GM12878 (cell line): ENCODE measurements around the gene PCK2. TPM values are rescaled to one million over a fixed set of nuclear protein-coding genes. Genes with fewer than 3 reads are reported as not detected.

Source experiments
- ATAC-seq: fragments of 200-7000 bp; cut with Tn5 transposase; 3 replicates; pipeline ENCODE4 v1.9.1; 2020; ENCODE audit warnings: mild to moderate bottlenecking, moderate library complexity
- BruUV-seq: library from RNA; stranded (reverse); fragments of 400-500 nt; replicated peaks from 2 replicates; lab custom pipeline; 2021; lab: Mats Ljungman, UMichigan
- CTCF ChIA-PET: fragments of 300-600 bp; sonication (Branson Sonifier 250); formaldehyde crosslinking; extraction: SDS; loops from one replicate; lab custom pipeline; 2021; ENCODE audit warnings: inconsistent platforms; lab: Yijun Ruan, JAX
- POLR2A ChIA-PET: fragments of 350-600 bp; formaldehyde crosslinking; extraction: SDS; loops from one replicate; lab custom pipeline; 2021; ENCODE audit warnings: inconsistent platforms; lab: Charles Lee
- RAD21 ChIA-PET: fragments of 300-600 bp; sonication (Branson Sonifier 250); formaldehyde crosslinking; loops from one replicate; lab custom pipeline; 2023; ENCODE audit warnings: antibody characterized with exemption; ENCODE audit not compliant: unreplicated experiment; lab: Charles Lee
- SMC1A ChIA-PET: fragments of 300-600 bp; sonication (Branson Sonifier 250); formaldehyde crosslinking; loops from one replicate; lab custom pipeline; 2023; ENCODE audit not compliant: unreplicated experiment, uncharacterized antibody; lab: Charles Lee
- DNase-seq: peaks from one replicate; pipeline ENCODE4 v3.0.0-alpha.2; 2011; ENCODE audit warnings: low read depth, low spot score
- FAIRE-seq: peaks from 3 replicates; lab custom pipeline; 2011; peaks lifted over from hg19 to GRCh38; lab: Jason Lieb, UNC
- H2AFZ ChIP-seq: 2 replicates; pipeline ENCODE4 v1.6.0; 2011; ENCODE audit warnings: low read depth, low read length, control low read depth; ENCODE audit not compliant: control insufficient read depth
- H3K27ac ChIP-seq: 2 replicates; pipeline ENCODE4 v1.5.1; 2011; ENCODE audit warnings: control low read depth; ENCODE audit not compliant: control insufficient read depth, insufficient read depth
- H3K27me3 ChIP-seq, 2 experiments: replicated peaks in 1 of 2; 2 replicates each; pipeline versions ENCODE4 v1.6.0 to v1.6.1; 2011; ENCODE audit warnings: low read length in 1 of 2; ENCODE audit not compliant: control insufficient read depth in 2 of 2, insufficient read depth in 2 of 2
- H3K36me3 ChIP-seq, 2 experiments: 2 replicates each; pipeline ENCODE4 v1.5.1; 2011; ENCODE audit warnings: low read length in 1 of 2; ENCODE audit not compliant: control insufficient read depth in 2 of 2, insufficient read depth in 2 of 2
- H3K4me1 ChIP-seq: 2 replicates; pipeline ENCODE4 v1.6.1; 2011; ENCODE audit warnings: mild to moderate bottlenecking, low read length, moderate library complexity, mixed read lengths; ENCODE audit not compliant: control insufficient read depth, insufficient read depth
- H3K4me2 ChIP-seq: 2 replicates; pipeline ENCODE4 v1.6.0; 2011; ENCODE audit warnings: control low read depth; ENCODE audit not compliant: control insufficient read depth, insufficient read depth
- H3K4me3 ChIP-seq: fragments of 200-600 bp; sonication (generic); 2 replicates; pipeline ENCODE4 v1.5.1; 2016
- H3K79me2 ChIP-seq: 2 replicates; pipeline ENCODE4 v1.6.0; 2011; ENCODE audit warnings: low read length; ENCODE audit not compliant: control insufficient read depth, insufficient read depth
- H3K9ac ChIP-seq: 2 replicates; pipeline ENCODE4 v1.8.0; 2011; ENCODE audit warnings: low read length, control low read depth, mixed read lengths; ENCODE audit not compliant: control insufficient read depth, insufficient read depth
- H3K9me3 ChIP-seq: replicated peaks from 3 replicates; pipeline ENCODE4 v1.5.1; 2011; ENCODE audit warnings: mild to moderate bottlenecking, low read length; ENCODE audit not compliant: control insufficient read depth, insufficient read depth
- H4K20me1 ChIP-seq: 2 replicates; pipeline ENCODE4 v1.6.0; 2011; ENCODE audit not compliant: control insufficient read depth, insufficient read depth
- POLR2AphosphoS5 ChIP-seq: IDR thresholded peaks from 2 replicates; pipeline ENCODE4 v1.6.1; 2011; ENCODE audit warnings: mild to moderate bottlenecking, low read length, inconsistent platforms
- WGBS: methylation state at CpG from one replicate; pipeline ENCODE4 v1.1.6; 2016; ENCODE audit warnings: low lambda C conversion rate; ENCODE audit not compliant: insufficient replicate concordance, insufficient coverage; ENCODE audit errors: missing lambda C conversion rate; 5-methylcytosine and 5-hydroxymethylcytosine counted together
- in situ Hi-C: fragments of 300-500 bp; cut with MboI; formaldehyde crosslinking; loops from 9 replicates; pipeline ENCODE4 v1.14.3; 2018; ENCODE audit warnings: mixed read lengths
- intact Hi-C: fragments of 100-400 bp; cut with micrococcal nuclease; formaldehyde crosslinking; loops from one replicate; pipeline ENCODE4 v1.14.2; 2022; ENCODE audit not compliant: unreplicated experiment
- polyA plus RNA-seq, 11 experiments: library from polyadenylated mRNA; depleted of rRNA in 4 of 11; unstranded in 6 of 11; stranded (reverse) in 5 of 11; fragments of >200 nt; fragmentation: Nextera tagmentation in 4 of 11; fragmentation: Illumina TruSeq in 1 of 11; extraction: Ambion mirVana in 4 of 11; extraction: Trizol in 1 of 11; gene quantifications; 1 replicate in 1 of 11; 2 replicates in 10 of 11; pipeline versions ENCODE4 v1.2.1 to v1.2.3, GENCODE V29; 2011 to 2016; ENCODE audit warnings: inconsistent platforms in 2 of 11, missing spikeins in 2 of 11, low read depth in 1 of 11
- total RNA-seq, 4 experiments: library from RNA; depleted of rRNA in 3 of 4; stranded (reverse); fragments of >200 nt in 3 of 4; fragmentation: Illumina TruSeq in 1 of 4; extraction: Trizol in 1 of 4; gene quantifications; 2 replicates each; pipeline versions ENCODE4 v1.2.1 to v1.2.3, GENCODE V29; 2013 to 2021
- TF ChIP-seq, protein P1 (sequence below): IDR thresholded peaks from 2 replicates; pipeline ENCODE4 v1.6.1; 2011; ENCODE audit warnings: low read depth, low read length, improper control_type of control experiment, borderline replicate concordance

The PCK2 gene
- total and polyA plus RNA-seq, 10 of the 15 experiments (the other 5 are each of a cell fraction or from before 2014, with no cell fraction given), result 6.6 to 110 (median 44.6) TPM

- peak overlapping the region; percentile 98; the same call in 1 of the 2 replicates for H3K4me3 ChIP-seq
- no peaks in the 10 kb centered on the region for H4K20me1 ChIP-seq
- FAIRE-seq (no peak), DNase-seq (no peak), ATAC-seq (no peak)
- intact Hi-C loops, result loop anchor here (5.0 kb wide), 1 partner anchor 204 kb away; the partner anchor contains the start of genes DHRS1 and NOP9
- peak overlapping the region; percentile 30; the same call in 1 of the 2 replicates for H3K27ac ChIP-seq
- H3K79me2 ChIP-seq, result peaks cover 24% of the 10 kb centered on the region
- RAD21 ChIA-PET, result interaction anchor here (0.6 to 9.1 kb wide), 16 partner anchors 12 to 936 kb away, joined by 3 to 153 read pairs (median 9); partner anchors contain the start of genes DCAF11, IPO4, IRF9 and MDP1
- H3K27me3 ChIP-seq, result no peaks in the 10 kb centered on the region
- in situ Hi-C loops, result loop anchor here (5.0 kb wide), 2 partner anchors 36 to 116 kb away; no protein-coding TSS in a partner anchor
- H3K9me3 ChIP-seq, result no peaks in the 10 kb centered on the region
- 0 out of 2 replicates have a peak overlapping the region, but pooled peaks have one; percentile 100 for H3K9ac ChIP-seq
- H3K36me3 ChIP-seq, result peaks cover 0 to 2% of the 10 kb centered on the region in 2 experiments; a peak in 2 of 4 replicates
- H3K4me2 ChIP-seq, result peak overlapping the region; percentile 64
- 84% methylated on average over 18 of the region's 19 CpGs for WGBS
- H2AFZ ChIP-seq, result no peak overlapping the region; the same call in 1 of the 2 replicates
- SMC1A ChIA-PET, result interaction anchor here (1.0 to 9.2 kb wide), 10 partner anchors 13 to 150 kb away, joined by 3 to 195 read pairs (median 24); partner anchors contain the start of genes DCAF11, IRF9, NRL and PSME2
- CTCF ChIA-PET, result interaction anchor here (0.9 to 11.2 kb wide), 20 partner anchors 12 to 504 kb away, joined by 3 to 294 read pairs (median 6); partner anchors contain the start of genes CARMIL3, DCAF11, IRF9 and LTB4R2
- no TSS peak for BruUV-seq
- POLR2A ChIA-PET, result interaction anchor here (0.6 to 6.8 kb wide), 19 partner anchors 9 to 1613 kb away, joined by 3 to 90 read pairs (median 5); partner anchors contain the start of genes CARMIL3, CPNE6, DCAF11 and IRF9
- 0 out of 2 replicates have a peak, but pooled peaks cover 3% of the 10 kb centered on the region for H3K4me1 ChIP-seq
- TF ChIP-seq, protein P1, sequence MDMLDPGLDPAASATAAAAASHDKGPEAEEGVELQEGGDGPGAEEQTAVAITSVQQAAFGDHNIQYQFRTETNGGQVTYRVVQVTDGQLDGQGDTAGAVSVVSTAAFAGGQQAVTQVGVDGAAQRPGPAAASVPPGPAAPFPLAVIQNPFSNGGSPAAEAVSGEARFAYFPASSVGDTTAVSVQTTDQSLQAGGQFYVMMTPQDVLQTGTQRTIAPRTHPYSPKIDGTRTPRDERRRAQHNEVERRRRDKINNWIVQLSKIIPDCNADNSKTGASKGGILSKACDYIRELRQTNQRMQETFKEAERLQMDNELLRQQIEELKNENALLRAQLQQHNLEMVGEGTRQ, result no peak
- 0 out of 2 replicates have a peak, but pooled peaks have one; percentile 6 for TF ChIP-seq POLR2AphosphoS5
Measured at GRCh38 chr14:24093207-24093900, 757 bp upstream of the PCK2 start.
